MM.1S (cell line): ENCODE results near the gene ERO1A.

Experiments used
- EZH2 ChIP-seq: fragments of 300-600 bp; sonication (generic); optimal IDR thresholded peaks from 2 replicates; pipeline ENCODE3; 2017; ENCODE audit warnings: low read depth, mild to moderate bottlenecking, antibody characterized with exemption, low read length, mixed read lengths
- TF ChIP-seq, protein P1 (sequence below): fragments of 300-600 bp; sonication (generic); IDR thresholded peaks from 2 replicates; pipeline ENCODE4 v1.5.1; 2016; ENCODE audit warnings: antibody characterized with exemption, low read length, mixed read lengths

DNA sequence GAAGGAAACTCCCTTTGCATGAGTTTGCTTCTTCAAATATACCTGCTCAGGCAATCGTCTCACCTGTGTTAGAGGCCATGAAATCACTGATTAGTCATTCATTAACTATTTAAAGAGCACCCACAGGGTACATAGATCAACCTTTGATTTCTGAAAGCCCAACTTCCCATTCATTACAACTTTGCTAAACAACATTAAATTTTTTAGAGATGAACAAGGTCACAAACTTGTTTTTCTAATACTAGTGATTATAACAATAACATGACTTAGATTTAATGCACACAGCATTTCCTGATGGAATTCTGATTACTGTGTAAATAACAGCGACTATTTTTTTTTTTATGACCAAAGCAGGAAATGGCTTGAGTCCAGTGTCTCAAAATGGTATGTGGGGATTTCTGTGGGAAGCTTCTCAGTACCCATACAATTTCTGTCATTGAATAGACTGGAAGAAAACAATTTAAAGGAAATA, 5.4 kb upstream of the ERO1A start:
- TF ChIP-seq, protein P1, sequence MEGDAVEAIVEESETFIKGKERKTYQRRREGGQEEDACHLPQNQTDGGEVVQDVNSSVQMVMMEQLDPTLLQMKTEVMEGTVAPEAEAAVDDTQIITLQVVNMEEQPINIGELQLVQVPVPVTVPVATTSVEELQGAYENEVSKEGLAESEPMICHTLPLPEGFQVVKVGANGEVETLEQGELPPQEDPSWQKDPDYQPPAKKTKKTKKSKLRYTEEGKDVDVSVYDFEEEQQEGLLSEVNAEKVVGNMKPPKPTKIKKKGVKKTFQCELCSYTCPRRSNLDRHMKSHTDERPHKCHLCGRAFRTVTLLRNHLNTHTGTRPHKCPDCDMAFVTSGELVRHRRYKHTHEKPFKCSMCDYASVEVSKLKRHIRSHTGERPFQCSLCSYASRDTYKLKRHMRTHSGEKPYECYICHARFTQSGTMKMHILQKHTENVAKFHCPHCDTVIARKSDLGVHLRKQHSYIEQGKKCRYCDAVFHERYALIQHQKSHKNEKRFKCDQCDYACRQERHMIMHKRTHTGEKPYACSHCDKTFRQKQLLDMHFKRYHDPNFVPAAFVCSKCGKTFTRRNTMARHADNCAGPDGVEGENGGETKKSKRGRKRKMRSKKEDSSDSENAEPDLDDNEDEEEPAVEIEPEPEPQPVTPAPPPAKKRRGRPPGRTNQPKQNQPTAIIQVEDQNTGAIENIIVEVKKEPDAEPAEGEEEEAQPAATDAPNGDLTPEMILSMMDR: no peak
- no peak for TF ChIP-seq EZH2
